Measurements from ENCODE around the gene CYTH2. TPM values are rescaled to one million over a fixed set of nuclear protein-coding genes. Genes with fewer than 3 reads are reported as not detected.

The CYTH2 gene
- total and polyA plus RNA-seq, 9 of the 15 experiments (the other 6 are each of a cell fraction or from before 2014, with no cell fraction given): 1.8 to 45.2 (median 23.8) TPM

- TF ChIP-seq, protein P1, sequence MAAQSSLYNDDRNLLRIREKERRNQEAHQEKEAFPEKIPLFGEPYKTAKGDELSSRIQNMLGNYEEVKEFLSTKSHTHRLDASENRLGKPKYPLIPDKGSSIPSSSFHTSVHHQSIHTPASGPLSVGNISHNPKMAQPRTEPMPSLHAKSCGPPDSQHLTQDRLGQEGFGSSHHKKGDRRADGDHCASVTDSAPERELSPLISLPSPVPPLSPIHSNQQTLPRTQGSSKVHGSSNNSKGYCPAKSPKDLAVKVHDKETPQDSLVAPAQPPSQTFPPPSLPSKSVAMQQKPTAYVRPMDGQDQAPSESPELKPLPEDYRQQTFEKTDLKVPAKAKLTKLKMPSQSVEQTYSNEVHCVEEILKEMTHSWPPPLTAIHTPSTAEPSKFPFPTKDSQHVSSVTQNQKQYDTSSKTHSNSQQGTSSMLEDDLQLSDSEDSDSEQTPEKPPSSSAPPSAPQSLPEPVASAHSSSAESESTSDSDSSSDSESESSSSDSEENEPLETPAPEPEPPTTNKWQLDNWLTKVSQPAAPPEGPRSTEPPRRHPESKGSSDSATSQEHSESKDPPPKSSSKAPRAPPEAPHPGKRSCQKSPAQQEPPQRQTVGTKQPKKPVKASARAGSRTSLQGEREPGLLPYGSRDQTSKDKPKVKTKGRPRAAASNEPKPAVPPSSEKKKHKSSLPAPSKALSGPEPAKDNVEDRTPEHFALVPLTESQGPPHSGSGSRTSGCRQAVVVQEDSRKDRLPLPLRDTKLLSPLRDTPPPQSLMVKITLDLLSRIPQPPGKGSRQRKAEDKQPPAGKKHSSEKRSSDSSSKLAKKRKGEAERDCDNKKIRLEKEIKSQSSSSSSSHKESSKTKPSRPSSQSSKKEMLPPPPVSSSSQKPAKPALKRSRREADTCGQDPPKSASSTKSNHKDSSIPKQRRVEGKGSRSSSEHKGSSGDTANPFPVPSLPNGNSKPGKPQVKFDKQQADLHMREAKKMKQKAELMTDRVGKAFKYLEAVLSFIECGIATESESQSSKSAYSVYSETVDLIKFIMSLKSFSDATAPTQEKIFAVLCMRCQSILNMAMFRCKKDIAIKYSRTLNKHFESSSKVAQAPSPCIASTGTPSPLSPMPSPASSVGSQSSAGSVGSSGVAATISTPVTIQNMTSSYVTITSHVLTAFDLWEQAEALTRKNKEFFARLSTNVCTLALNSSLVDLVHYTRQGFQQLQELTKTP (IDR thresholded peaks at IDR 0.05; ENCODE audit: low read depth in 1 of 2, partially characterized antibody in 2 of 2): peak in 1 of 2 experiments; percentile 93
- TF ChIP-seq DPF2 (IDR thresholded peaks at IDR 0.05): peak; percentile 92
- TF ChIP-seq MITF (IDR thresholded peaks at IDR 0.05): peak; percentile 54; the same call in 1 of the 2 replicates
- no peak for TF ChIP-seq KLF6 (CRISPR knock-in tag; IDR thresholded peaks at IDR 0.05; ENCODE audit: borderline replicate concordance)
- peak; percentile 62; the same call in 1 of the 2 replicates for TF ChIP-seq EP400 (IDR thresholded peaks at IDR 0.05)
- TF ChIP-seq, protein P2, sequence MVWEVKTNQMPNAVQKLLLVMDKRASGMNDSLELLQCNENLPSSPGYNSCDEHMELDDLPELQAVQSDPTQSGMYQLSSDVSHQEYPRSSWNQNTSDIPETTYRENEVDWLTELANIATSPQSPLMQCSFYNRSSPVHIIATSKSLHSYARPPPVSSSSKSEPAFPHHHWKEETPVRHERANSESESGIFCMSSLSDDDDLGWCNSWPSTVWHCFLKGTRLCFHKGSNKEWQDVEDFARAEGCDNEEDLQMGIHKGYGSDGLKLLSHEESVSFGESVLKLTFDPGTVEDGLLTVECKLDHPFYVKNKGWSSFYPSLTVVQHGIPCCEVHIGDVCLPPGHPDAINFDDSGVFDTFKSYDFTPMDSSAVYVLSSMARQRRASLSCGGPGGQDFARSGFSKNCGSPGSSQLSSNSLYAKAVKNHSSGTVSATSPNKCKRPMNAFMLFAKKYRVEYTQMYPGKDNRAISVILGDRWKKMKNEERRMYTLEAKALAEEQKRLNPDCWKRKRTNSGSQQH (CRISPR knock-in tag; IDR thresholded peaks at IDR 0.05): peak; percentile 87; the same call in 1 of the 2 replicates
- TF ChIP-seq ZNF23 (CRISPR knock-in tag; IDR thresholded peaks at IDR 0.05): no peak
- TF ChIP-seq ZNF197 (CRISPR knock-in tag; IDR thresholded peaks at IDR 0.05; ENCODE audit: low read depth): no peak
- no peak for TF ChIP-seq POLR2AphosphoS5 (IDR thresholded peaks at IDR 0.05; ENCODE audit: control insufficient read depth, insufficient read depth, low read depth, low read length)
- TF ChIP-seq HDAC2 (IDR thresholded peaks at IDR 0.05): peak; percentile 84
- peak; percentile 98 for TF ChIP-seq HLTF (IDR thresholded peaks at IDR 0.05)
- peak; percentile 20; the same call in 1 of the 2 replicates for TF ChIP-seq NFIC (IDR thresholded peaks at IDR 0.05)
- TF ChIP-seq HNRNPH1 (optimal IDR thresholded peaks at IDR 0.05; ENCODE audit: low read depth, low read length): no peak
- TF ChIP-seq ZC3H4 (CRISPR knock-in tag; IDR thresholded peaks at IDR 0.05; ENCODE audit: borderline replicate concordance): no peak
- TF ChIP-seq, protein P3, sequence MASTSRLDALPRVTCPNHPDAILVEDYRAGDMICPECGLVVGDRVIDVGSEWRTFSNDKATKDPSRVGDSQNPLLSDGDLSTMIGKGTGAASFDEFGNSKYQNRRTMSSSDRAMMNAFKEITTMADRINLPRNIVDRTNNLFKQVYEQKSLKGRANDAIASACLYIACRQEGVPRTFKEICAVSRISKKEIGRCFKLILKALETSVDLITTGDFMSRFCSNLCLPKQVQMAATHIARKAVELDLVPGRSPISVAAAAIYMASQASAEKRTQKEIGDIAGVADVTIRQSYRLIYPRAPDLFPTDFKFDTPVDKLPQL (IDR thresholded peaks at IDR 0.05; ENCODE audit: extremely low read depth, insufficient read length): no peak
- TF ChIP-seq ZNF79 (CRISPR knock-in tag; IDR thresholded peaks at IDR 0.05; ENCODE audit: low read depth): no peak
Measured at GRCh38 chr19:48501494-48502349, 32.6 kb downstream of the CYTH2 start (continued).

Data from K562 (cell line).